Transverse colon (tissue), 3 donors: Measurements from ENCODE around the gene UGT1A10.

Experiments
- EP300 ChIP-seq: sonication (generic); formaldehyde crosslinking; IDR thresholded peaks from one replicate; pipeline ENCODE4 v1.6.1; 2017; ENCODE audit warnings: antibody characterized with exemption, low read depth
- TF ChIP-seq, protein P1 (sequence below), 5 experiments: fragments of 200-600 bp in 3 of 5; fragments of 450-650 bp in 2 of 5; sonication (generic) in 3 of 5; IDR thresholded peaks; 1 replicate in 2 of 5; 2 replicates in 3 of 5; pipeline ENCODE4 v1.5.1; 2016 to 2017; ENCODE audit warnings: antibody characterized with exemption in 5 of 5, inconsistent platforms in 3 of 5, mild to moderate bottlenecking in 2 of 5, moderate library complexity in 1 of 5

DNA sequence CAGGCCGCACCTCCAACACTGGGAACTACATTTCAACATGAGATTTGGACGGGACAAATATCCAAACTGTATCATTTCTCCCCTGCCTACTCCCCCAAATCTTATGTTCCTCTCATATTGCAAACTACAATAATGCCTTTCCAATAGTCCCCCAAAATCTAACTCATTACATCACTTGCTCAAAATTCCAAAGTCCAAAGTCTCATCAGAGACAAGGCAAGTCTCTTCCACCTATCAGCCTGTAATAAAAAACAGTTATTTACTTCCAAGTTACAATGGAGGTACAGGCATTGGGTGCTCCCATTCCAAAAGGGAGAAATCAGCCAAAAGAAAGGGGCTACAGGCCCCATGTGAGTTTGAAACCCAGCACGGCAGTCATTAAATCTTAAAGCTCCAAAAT, 31.4 kb upstream of the UGT1A10 start:
- TF ChIP-seq, protein P1, sequence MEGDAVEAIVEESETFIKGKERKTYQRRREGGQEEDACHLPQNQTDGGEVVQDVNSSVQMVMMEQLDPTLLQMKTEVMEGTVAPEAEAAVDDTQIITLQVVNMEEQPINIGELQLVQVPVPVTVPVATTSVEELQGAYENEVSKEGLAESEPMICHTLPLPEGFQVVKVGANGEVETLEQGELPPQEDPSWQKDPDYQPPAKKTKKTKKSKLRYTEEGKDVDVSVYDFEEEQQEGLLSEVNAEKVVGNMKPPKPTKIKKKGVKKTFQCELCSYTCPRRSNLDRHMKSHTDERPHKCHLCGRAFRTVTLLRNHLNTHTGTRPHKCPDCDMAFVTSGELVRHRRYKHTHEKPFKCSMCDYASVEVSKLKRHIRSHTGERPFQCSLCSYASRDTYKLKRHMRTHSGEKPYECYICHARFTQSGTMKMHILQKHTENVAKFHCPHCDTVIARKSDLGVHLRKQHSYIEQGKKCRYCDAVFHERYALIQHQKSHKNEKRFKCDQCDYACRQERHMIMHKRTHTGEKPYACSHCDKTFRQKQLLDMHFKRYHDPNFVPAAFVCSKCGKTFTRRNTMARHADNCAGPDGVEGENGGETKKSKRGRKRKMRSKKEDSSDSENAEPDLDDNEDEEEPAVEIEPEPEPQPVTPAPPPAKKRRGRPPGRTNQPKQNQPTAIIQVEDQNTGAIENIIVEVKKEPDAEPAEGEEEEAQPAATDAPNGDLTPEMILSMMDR (IDR thresholded peaks at IDR 0.05), result no peak
- TF ChIP-seq EP300, result no peak
